Rectal smooth muscle tissue (tissue), 1 donor: ENCODE measurements around the gene ZNF655.
A peak's percentile ranks its signal among the peaks of the same experiment; 100 is the strongest.
"Not testable (repeated sequence)": the region's sequence is repeated elsewhere in the genome, so short reads cannot be mapped to it uniquely, and the experiment has no call there.

ENCODE experiments used
- H3K27ac ChIP-seq: one replicate; pipeline ENCODE4 v1.7.0; 2013; ENCODE audit warnings: low read depth, low read length, inconsistent platforms
- H3K27me3 ChIP-seq: one replicate; pipeline ENCODE4 v1.7.0; 2013; ENCODE audit warnings: low read length; ENCODE audit not compliant: control insufficient read depth, insufficient read depth
- H3K36me3 ChIP-seq: one replicate; pipeline ENCODE4 v1.7.0; 2013; ENCODE audit warnings: low read length; ENCODE audit not compliant: control insufficient read depth, insufficient read depth
- H3K4me1 ChIP-seq: one replicate; pipeline ENCODE4 v1.7.0; 2013; ENCODE audit warnings: low read length; ENCODE audit not compliant: control insufficient read depth, insufficient read depth
- H3K4me3 ChIP-seq: one replicate; pipeline ENCODE4 v1.7.0; 2013; ENCODE audit warnings: low read length
- H3K9ac ChIP-seq: one replicate; pipeline ENCODE4 v1.7.0; 2013; ENCODE audit warnings: low read length

Gene ZNF655

GRCh38 chr7:99558306-99559174 is at the start of gene ZNF655:
Gene ZNF655 (plus strand): TSS chr7:99558642. CDS start chr7:99560560, 1,918 bp downstream.
- H3K27ac ChIP-seq: peak within 1 kb of the TSS; percentile 99
- no peaks in the 10 kb centered on the region for H3K27me3 ChIP-seq
- peak within 1 kb of the TSS; percentile 99 for H3K9ac ChIP-seq
- H3K4me3 ChIP-seq: peak within 1 kb of the TSS; percentile 99
- peaks cover 25% of the 10 kb centered on the region for H3K36me3 ChIP-seq
- peaks cover 16% of the 10 kb centered on the region for H3K4me1 ChIP-seq

GRCh38 chr7:99514050-99514449 is 44.4 kb upstream of the ZNF655 start:
- H3K4me1 ChIP-seq: no peaks in the 10 kb centered on the region
- H3K9ac ChIP-seq: no peak overlapping the region
- H3K27ac ChIP-seq: no peak overlapping the region
- H3K4me3 ChIP-seq: no peak overlapping the region
- peaks cover 14% of the 10 kb centered on the region for H3K36me3 ChIP-seq
- H3K27me3 ChIP-seq: no peaks in the 10 kb centered on the region

- Histone ChIP-seq H3K4me1 (no peaks in the 10 kb centered on the region), H3K27me3 (no peaks in the 10 kb centered on the region), H3K9ac (no peak overlapping the region), H3K36me3 (peaks cover 13% of the 10 kb centered on the region), H3K4me3 (no peak overlapping the region), H3K27ac (no peak overlapping the region)
Measured at GRCh38 chr7:99521399-99521798, 37.0 kb upstream of the ZNF655 start.

- peaks cover 17% of the 10 kb centered on the region for H3K36me3 ChIP-seq
- no peaks in the 10 kb centered on the region for H3K27me3 ChIP-seq
- H3K4me3 ChIP-seq: no peak overlapping the region
- no peak overlapping the region for H3K27ac ChIP-seq
- H3K4me1 ChIP-seq: no peaks in the 10 kb centered on the region
- H3K9ac ChIP-seq: no peak overlapping the region
Measured at GRCh38 chr7:99525713-99526440, 32.6 kb upstream of the ZNF655 start.

GRCh38 chr7:99531354-99531765 is 27.1 kb upstream of the ZNF655 start:
- Histone ChIP-seq H3K36me3 (peaks cover 19% of the 10 kb centered on the region), H3K4me1 (no peaks in the 10 kb centered on the region), H3K27ac (no peak overlapping the region), H3K27me3 (no peaks in the 10 kb centered on the region), H3K4me3 (no peak overlapping the region), H3K9ac (no peak overlapping the region)

GRCh38 chr7:99535667-99536066 is 22.8 kb upstream of the ZNF655 start:
- Histone ChIP-seq H3K27ac (no peak overlapping the region), H3K4me3 (no peak overlapping the region), H3K9ac (no peak overlapping the region), H3K27me3 (no peaks in the 10 kb centered on the region), H3K36me3 (peaks cover 9% of the 10 kb centered on the region), H3K4me1 (no peaks in the 10 kb centered on the region)

GRCh38 chr7:99539213-99539811 is 19.1 kb upstream of the ZNF655 start:
- Histone ChIP-seq H3K36me3 (no peaks in the 10 kb centered on the region), H3K4me3 (no peak overlapping the region), H3K27ac (no peak overlapping the region)

GRCh38 chr7:99540542-99540941 is 17.9 kb upstream of the ZNF655 start:
- H3K27ac ChIP-seq: no peak overlapping the region
- no peaks in the 10 kb centered on the region for H3K36me3 ChIP-seq
- no peaks in the 10 kb centered on the region for H3K4me1 ChIP-seq
- H3K9ac ChIP-seq: no peak overlapping the region
- H3K27me3 ChIP-seq: no peaks in the 10 kb centered on the region
- H3K4me3 ChIP-seq: no peak overlapping the region

More at GRCh38 chr7:99539213-99539811, 19.1 kb upstream of the ZNF655 start:
- no peaks in the 10 kb centered on the region for H3K4me1 ChIP-seq
- H3K27me3 ChIP-seq: no peaks in the 10 kb centered on the region
- H3K9ac ChIP-seq: no peak overlapping the region

GRCh38 chr7:99541212-99541611 is 17.2 kb upstream of the ZNF655 start:
- Histone ChIP-seq H3K27me3 (no peaks in the 10 kb centered on the region), H3K4me3 (no peak overlapping the region), H3K36me3 (no peaks in the 10 kb centered on the region), H3K27ac (no peak overlapping the region), H3K9ac (no peak overlapping the region), H3K4me1 (no peaks in the 10 kb centered on the region)

GRCh38 chr7:99543081-99543671 is 15.3 kb upstream of the ZNF655 start:
- Histone ChIP-seq H3K9ac (no peak overlapping the region), H3K27ac (no peak overlapping the region), H3K4me3 (no peak overlapping the region), H3K36me3 (peaks cover 3% of the 10 kb centered on the region), H3K4me1 (no peaks in the 10 kb centered on the region), H3K27me3 (no peaks in the 10 kb centered on the region)

GRCh38 chr7:99543916-99544315 is 14.5 kb upstream of the ZNF655 start:
- Histone ChIP-seq H3K4me1 (no peaks in the 10 kb centered on the region), H3K36me3 (peaks cover 7% of the 10 kb centered on the region), H3K27ac (no peak overlapping the region), H3K4me3 (no peak overlapping the region), H3K9ac (no peak overlapping the region), H3K27me3 (no peaks in the 10 kb centered on the region)

GRCh38 chr7:99545308-99545707 is 13.1 kb upstream of the ZNF655 start:
- H3K27me3 ChIP-seq: not testable (repeated sequence)

More at GRCh38 chr7:99545308-99545707, 13.1 kb upstream of the ZNF655 start:
- not testable (repeated sequence) for H3K9ac ChIP-seq, H3K36me3 ChIP-seq, H3K27ac ChIP-seq, H3K4me3 ChIP-seq, H3K4me1 ChIP-seq
